NCI-H526 (cell line): Measurements from ENCODE around the gene CKB.
A peak's percentile ranks its signal among the peaks of the same experiment; 100 is the strongest.

Experiments
- DNase-seq, 2 experiments: peaks; one replicate each; lab custom pipeline; 2025; lab: John Stamatoyannopoulos, UW

CKB gene

DNA sequence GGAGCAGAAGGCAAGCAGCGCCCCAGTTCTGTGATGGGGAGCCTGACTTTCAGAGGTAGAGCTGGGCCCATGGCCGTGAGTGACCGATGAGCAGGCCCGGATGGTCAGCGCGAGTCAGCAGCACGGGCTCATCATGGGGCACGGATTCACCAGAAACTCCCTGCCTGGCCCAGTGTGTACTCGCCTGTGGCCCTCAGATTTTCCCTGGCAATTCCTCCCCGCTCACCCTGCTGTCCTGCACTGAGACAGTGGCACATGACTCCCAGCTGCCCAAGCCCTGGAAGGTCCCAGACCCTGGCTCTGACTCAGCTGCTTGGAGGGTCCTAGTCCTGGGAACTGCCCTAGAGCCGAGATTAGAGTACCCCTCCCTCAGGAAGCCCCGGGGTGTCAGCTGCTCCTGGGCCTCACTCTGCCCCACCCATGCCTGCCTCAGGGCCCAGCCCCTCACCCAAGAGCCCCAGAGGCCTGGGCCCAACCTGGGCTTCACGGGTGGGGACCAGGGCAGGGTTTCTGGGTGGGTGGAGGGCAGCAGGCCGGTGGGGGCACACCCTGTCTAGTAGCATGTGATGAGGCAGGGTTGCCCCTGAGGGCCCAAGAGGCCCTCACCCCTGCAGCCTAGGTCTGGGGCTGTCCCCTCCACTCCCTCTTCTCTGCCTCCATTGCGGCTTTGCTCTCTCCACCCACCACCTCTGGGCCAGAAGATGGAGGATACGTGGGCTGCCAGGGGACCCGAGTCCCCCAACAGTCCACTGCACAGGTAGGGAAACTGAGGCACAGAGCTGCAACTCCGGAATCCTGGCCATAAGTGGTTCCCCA is 14.8 kb upstream of the CKB start:
- DNase-seq = no peak

- DNase-seq = no peak
Observed at GRCh38 chr14:103536693-103537092, 14.1 kb upstream of the CKB start.

DNA sequence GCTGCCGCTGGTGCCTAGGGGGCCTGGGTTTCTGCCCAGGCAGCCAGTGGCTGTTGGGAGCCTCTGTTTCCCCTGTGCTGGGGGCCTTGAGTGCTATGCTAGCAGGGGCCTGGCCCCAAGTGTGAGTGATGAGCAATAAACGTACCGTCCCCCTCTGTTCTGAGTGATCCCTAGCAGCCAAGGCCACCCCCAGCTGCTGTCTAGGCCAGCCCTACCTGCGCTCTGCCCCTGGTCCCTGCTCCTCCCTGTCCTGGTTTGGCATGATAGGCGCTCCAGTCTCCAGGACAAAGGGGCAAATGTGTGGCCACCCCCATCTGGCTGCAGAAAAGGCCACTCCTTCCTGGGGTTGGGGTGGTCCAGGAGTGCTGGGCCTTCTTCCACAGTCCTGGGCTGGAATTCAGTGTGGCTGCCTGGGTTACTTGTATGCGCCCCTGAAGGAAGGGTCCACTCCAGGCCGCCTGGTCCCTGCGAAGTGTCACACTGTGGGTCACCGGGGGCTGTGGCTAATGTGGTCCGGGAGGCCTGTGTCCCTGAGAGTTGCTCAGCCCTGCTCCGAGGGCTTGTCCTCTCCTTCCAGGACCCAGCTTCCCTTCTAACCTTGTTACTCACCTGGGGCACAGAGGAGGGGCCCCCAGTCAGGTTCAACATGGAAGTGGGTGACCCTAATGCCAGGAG is 13.4 kb upstream of the CKB start:
- DNase-seq = no peak

GRCh38 chr14:103535081-103535890 is 12.7 kb upstream of the CKB start:
- DNase-seq = no peak

GRCh38 chr14:103534576-103535061 is 12.0 kb upstream of the CKB start:
- DNase-seq = no peak

- no peak for DNase-seq
Observed at GRCh38 chr14:103533999-103534575, 11.5 kb upstream of the CKB start.

DNA sequence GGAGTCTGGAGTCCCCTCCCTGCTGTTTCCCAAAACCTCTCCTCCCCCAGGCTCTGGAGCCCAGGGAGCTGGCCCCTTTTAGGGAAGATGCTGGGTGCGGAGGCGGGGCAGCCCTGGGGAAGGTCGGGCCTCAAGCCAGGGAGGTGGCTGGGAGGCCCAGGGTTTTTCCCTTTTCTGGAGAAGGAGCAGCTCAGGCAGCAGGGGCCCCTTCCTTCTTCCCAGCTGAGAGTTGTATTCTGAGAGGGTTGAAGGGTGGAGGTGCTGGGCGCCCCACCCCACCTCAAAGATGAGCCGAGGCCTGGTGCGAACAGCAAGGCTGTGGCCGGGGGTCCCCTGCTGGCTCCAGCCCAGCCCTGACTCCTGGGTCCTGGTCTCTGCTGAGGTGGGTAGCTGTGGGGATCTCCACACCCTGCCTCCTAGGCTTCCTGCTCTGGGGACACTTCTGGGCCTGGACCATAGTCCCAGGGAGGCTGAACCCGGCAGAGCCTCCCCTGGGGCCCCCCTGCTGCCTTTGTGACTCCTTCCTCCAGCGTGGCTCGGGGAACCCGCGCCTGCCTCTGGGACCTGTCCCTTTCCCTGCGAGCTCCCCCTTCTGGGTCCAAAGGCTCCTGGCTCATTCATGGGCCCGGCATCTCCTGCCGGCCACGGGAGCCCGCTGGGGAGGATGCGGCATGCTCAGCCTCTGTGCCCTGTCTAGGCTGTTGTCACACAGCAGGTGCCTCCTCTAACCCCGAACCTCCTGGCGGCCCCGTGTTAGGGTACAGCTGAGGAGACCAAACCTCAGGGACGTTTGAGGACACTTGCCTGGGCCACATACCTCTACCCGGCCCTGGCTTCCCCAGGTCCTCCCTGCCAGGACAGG is 10.7 kb upstream of the CKB start:
- no peak for DNase-seq

DNA sequence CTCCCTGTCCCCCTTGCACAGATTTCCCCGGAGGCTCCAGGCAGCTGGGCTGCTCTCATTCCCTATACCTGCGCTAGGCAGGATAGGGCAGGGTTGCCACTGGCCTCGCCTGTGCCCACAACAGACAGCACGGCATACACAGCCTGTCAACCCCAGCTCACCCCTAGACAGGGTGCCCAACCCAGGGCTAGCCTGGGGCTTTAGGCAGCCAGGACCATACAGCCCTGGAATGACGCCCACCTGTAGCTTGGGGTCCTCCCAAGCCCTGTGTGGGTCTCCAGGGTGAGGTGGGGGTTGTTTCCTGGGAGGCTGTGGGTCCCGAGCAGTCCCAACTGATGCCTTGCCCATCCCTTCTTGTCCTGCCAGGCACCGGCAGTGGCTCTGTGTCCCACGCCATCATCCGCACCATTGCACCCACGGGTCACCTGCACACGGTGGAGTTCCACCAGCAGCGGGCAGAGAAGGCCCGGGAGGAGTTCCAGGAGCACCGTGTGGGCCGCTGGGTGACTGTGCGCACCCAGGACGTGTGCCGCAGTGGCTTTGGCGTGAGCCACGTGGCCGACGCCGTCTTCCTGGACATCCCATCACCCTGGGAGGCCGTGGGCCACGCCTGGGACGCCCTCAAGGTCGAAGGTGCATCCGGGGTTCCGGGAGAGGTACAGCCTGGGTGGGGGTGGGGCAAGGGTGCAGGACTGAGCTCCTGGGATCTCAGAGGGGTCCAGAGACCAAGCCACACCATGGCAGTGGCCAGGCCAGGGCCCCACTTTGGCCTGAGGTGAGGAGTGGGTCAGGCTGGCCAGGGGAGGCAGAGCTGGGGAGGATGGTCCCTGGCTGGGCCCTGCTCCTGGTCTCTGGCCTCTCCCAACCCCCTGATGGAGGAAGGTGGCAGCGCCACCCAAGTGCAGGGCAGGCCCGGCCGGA is 9.8 kb upstream of the CKB start:
- no peak for DNase-seq

DNA sequence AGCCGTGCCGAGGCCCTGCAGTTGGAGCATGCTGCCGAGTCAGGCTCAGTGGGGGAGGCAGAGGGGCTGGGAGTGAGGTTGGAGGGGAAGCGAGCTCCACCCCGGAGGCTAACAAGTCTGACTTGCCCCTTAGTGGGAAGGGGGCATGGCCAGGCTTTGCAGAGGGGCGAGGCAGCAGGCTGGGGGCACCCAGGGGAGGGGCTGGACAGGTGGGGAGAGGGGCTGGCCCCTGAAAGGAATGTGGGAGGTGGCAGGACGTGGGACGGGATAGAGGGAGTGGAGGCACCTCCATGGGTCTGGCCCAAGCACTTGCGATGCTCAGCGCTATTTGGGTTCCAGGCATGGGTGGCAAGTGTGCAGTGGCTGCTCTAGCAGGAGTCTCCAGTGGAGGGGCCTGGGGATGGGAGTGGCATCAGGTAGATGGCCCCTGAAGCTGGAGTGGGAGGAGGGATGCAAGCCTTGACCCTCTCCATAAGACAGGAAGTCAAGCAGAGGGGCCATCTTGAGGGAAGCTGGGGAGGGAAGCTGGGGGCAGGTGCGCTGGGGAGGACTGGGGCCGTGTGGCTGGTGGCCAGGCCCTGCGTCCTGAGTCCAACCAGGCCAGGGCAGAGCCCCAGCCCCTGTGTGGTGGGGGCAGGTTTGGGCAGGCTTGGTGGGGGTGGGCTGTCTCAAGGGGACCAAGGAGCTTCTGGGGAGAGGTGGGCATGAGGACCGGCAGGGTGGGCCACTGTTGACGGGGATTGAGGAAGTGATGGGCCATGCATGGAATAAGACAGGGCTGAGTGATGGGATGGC is 9.0 kb upstream of the CKB start:
- no peak for DNase-seq

- DNase-seq = no peak
Observed at GRCh38 chr14:103530831-103531230, 8.2 kb upstream of the CKB start.

DNA sequence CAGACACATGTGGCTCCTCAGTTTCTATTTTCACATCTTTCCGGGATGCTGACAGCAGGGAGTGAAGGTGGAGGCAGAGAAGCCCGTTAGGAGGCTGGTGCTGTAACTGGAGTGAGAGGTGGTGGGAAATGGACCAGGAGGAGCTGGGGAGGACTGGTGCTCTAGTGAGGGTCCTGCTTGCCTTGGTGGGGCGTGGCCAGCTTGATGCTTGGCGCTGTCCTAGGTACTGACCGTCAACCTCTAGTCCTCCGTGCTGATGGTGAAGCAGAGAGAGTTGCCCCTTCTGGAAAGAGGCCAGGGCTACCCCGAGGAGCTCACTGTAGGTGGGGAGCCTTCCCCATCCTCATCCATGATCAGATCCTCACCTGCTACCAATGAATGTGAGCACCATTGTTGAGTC is 7.8 kb upstream of the CKB start:
- no peak for DNase-seq

GRCh38 chr14:103529383-103530365 is 7.0 kb upstream of the CKB start:
- no peak for DNase-seq

DNA sequence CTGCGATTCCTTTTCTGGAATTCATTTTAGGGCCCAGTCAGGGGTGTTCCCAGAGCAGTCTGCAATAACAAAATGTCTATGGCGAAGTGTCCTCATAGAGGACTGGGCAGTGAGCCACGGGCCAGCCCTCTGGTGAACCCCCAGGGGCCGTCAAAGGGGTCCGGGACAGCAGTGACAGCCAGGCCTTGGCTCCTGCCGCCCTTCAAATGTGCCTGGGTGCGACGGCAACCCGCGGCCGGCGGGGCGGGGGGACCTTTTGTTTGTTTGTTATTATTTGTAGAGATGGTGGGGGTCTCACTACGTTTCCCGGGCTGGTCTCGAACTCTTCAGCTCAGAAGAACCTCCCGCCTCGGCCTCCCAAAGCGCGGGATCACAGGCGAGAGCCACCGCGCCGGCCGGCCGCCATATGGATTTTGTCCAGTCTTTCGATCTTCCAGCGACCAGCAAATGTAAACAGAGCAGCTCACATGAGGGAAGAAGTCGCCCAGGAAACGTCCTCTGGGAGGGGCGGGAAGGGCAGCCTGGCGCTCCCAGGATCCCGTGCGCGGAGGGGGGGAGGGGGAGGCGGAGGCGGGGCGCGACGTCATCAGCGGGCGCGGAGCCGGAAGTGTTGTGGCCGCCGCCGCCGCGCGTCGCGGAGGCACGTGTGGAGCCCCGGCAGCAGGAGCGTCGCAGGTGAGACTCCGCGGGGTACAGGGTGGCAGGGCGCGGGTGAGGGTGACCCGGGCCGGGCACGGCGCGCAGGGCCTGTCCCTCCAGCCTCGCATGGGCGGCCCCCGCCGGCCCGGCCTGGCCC is 6.2 kb upstream of the CKB start, which contains the start of gene TRMT61A:
Gene TRMT61A (plus strand): TSS at position 610 of the 796 bp plus-strand sequence. CDS start 783 bp downstream, outside the sequence.
- peak; percentile 74 to 94 for DNase-seq

- no peak for DNase-seq
Observed at GRCh38 chr14:103528146-103528586, 5.5 kb upstream of the CKB start.

DNA sequence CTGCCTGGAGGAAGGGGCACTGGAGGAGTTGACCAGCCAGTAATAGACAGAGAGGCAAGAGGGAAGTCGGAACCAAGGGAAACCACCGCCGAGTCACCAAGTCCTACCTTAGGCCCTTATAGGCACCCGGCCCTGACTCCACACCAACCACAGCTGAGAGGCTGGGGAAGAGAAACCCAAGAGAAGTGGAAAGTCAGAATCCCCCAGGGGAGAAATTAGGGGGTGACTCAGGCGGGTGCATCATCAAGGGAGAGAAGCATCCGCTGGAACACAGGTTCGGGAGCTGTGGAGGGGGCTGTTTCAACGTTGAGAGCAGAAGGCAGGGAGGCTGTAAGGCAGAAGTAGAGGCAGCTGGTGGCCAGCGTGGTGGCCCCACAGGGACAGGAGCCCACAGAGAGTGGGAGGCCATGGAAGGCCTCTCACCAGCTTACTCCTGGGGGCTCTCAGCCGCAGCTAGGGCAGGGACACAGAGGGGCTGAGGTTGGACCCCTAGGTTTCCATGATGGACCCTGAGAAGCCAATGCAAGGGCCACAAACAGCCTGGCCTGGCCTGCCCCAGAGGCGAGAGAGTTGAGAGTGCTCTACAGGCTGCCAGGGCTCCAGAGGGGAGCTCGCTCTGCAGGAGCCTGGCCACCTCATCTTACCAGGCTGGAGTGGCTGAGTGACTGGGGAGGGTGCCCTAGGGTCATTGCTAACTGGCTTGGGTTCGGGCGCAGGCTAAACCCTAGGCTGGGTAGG is 4.9 kb upstream of the CKB start:
- DNase-seq = no peak

GRCh38 chr14:103526914-103527248 is 4.3 kb upstream of the CKB start:
- no peak for DNase-seq
